GM18498 (cell line): Measurements from ENCODE around the gene KLRC1.
"Not testable (repeated sequence)": the region's sequence is repeated elsewhere in the genome, so short reads cannot be mapped to it uniquely, and the experiment has no call there.

Experiments
- ATAC-seq: cut with Tn5 transposase; IDR thresholded peaks from one replicate; pipeline ENCODE4 v1.9.1; 2021; ENCODE audit warnings: mild to moderate bottlenecking, moderate library complexity; ENCODE audit not compliant: unreplicated experiment

Gene KLRC1

DNA sequence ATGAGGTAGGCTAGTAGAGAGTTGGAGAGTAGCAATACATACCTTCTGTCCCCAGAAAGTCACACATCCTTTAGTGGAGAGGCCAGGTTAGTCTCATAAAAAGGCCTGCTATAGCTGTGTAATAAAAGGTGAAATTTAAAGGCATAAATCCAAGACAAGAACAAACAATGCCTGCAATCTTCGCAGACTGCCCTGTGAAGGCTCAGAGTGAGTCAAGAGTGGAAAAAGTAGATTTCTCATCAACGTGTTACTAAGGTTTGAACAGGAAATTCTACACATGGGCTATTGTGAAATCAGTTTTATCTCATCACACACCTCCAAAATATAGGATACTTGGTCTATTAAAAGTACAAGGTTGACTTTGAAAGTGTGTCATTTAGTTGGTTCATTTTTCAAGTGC is at the start of gene KLRC1:
Gene KLRC1 (minus strand): TSS at position 222 of the 400 bp plus-strand sequence. CDS start 2,221 bp downstream, outside the sequence.
- ATAC-seq = no peak

DNA sequence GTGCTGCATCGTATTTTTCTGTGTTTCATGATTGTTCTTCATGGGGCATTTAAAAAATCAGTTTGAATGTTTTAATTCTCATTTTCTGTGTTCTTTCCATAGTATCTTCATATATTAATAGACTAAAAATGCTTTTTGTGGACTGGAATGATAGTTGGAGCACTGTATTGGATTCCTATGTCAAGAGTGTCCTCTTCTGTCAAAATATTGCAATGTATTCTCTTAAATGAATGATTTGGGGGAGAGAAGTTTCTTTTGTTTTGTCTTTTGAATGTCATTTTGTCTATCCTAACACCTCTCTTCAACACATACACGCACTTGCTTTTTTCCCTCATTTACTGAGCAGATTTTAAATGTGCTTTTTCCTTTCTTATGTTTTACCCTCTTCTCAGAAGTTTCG is 47.9 kb upstream of the KLRC1 start:
- ATAC-seq = no peak

DNA sequence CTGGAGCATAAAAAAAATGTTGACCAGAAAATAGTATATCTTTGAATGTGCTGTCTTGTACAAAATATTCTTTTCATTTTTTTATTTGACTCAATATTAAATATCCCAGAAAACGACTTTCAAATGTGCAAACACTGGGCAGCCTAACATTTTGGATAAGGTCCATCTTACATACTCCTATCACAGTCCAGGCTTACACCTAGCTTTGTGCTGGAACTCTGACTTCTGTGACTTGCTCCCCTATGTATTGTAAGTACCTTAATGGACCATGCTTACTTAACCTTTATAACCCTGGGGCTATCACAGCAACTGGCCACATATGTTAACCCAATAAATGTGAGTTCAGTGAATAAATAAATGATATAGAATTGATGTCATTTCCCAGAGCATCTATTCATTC is 44.9 kb upstream of the KLRC1 start:
- ATAC-seq = no peak

GRCh38 chr12:10497602-10498001 is 44.4 kb upstream of the KLRC1 start:
- ATAC-seq = no peak

DNA sequence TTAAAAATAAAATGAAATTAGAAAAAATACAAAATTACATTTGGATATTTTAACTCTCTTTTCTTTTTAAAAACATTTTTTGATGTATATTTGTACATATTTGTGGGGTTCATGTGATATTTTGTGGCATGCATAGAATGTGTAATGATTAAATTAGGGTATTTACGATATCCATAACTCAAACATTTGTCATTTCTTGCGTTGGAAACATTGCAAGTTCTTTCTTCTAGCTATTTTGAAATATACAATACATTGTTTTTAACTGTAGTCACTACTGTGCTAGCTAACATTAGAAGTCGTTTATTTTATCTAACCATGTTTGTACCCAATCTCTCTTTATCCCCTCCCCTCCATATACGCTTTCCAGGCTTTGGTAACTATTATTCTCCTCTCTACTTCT is 38.6 kb upstream of the KLRC1 start:
- ATAC-seq = no peak

DNA sequence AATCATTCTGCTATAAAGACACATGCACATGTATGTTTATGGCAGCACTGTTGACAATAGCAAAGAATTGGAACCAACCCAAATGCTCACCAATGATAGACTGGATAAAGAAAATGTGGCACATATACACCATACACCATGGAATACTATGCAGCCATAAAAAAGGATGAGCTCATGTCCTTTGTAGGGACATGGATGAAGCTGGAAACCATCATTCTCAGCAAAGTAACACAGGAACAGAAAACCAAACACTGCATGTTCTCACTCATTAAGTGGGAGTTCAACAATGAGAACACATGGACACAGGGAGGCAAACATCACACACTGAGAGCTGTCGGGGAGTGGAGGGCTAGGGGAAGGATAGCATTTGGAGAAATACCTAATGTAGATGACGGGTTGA is 34.2 kb upstream of the KLRC1 start:
- not testable (repeated sequence) for ATAC-seq

DNA sequence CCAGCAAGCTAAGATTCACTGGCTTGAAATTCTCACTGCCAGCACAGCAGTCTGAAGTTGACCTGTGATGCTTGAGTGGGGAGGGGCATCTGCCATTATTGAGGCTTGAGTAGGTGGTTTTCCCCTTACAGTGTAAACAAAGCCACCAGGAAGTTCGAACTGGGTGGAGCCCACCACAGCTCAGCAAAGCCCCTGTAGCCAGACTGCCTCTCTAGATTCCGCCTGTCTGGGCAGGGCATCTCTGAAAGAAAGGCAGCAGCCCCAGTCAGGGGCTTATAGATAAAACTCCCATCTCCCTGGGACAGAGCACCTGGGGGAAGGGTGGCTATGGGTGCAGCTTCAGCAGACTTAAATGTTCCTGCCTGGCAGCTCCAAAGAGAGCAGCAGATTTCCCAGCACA is 28.7 kb upstream of the KLRC1 start:
- not testable (repeated sequence) for ATAC-seq

DNA sequence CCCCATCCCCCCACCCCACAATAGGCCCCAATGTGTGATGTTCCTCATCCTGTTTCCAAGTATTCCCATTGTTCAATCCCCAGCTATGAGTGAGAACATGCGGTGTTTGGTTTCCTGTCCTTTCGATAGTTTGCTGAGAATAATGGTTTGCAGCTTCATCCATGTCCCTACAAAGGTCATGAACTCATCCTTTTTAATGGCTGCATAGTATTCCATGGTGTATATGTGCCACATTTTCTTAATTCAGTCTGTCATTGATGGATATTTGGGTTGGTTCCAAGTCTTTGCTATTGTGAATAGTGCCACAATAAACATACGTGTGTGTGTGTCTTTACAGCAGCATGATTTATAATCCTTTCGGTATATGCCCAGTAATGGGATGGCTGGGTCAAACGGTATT is 19.6 kb upstream of the KLRC1 start:
- not testable (repeated sequence) for ATAC-seq

DNA sequence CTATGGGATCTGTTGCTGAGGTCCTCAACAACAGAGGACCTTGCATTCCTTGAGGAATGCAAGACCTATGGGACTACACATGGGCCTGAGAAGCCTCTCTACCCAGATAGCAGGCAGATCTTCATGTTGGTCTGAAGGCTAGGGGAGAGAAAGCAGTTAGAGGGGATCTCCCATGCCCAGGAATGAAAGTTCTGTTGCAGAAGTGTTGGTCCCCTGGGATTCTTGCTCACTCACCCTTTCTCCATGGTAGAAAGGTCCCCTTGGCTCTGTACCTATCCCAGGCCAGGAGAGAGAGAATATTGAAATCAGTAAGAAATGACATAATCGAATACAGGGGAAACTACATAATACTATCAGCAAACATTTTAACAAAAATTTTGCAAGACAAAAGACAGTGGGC is 16.5 kb upstream of the KLRC1 start:
- no peak for ATAC-seq

GRCh38 chr12:10466311-10466710 is 13.1 kb upstream of the KLRC1 start:
- no peak for ATAC-seq

DNA sequence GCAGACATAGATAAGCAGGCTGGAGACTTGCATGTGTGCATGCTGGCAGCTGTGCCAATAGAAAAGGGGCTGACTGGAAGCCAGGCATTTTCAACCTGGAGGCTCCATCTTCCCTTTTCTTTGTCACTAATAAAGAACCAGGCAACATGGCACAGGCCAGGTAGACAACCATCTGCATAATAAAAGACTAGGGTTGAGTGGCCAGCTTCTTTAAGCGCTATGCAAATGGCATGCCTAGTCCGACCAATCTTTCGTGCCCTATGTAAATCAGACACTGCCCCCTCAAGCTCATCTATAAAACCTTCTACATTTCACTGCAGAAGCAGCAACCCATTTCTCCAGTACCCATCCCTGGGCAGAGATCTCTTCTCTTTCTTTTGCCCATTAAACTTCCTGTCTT is 4.6 kb upstream of the KLRC1 start:
- ATAC-seq = no peak

DNA sequence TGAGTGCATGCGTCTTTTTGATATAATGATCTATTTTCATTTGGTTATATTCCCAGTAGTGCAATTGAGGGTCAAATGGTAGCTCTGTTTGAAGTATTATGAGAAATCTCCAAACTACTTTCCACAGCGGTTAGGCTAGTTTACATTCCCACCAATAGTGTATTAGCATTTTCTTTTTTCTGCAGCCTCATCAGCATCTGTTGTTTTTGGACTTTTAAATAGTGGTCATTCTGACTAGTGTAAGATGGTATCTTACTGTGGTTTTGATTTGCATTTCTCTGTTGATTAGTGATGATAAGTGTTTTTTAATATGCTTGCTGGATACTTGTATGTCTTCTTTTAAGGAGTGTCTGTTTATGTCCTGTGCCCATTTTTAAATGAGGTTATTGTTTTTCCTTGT is 3.7 kb upstream of the KLRC1 start:
- no peak for ATAC-seq

DNA sequence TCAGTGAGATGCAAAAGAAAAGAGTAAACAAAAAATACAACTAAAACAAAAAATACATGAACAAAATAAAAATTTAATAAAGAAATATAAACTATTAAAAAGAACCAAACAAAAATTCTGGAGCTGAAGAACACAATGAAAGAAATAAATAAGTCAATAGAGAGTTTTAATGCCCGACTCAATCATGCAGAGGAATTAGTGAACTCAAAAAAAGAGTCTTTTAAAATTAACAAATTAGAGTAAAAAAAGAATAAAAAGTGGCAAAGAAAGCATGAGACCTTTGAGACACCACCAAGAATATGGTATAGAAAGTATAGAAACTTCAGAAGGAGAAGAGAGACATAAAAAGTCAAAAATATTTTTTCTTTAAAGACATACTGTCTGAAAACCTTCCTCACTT is 2.6 kb upstream of the KLRC1 start:
- ATAC-seq = no peak

DNA sequence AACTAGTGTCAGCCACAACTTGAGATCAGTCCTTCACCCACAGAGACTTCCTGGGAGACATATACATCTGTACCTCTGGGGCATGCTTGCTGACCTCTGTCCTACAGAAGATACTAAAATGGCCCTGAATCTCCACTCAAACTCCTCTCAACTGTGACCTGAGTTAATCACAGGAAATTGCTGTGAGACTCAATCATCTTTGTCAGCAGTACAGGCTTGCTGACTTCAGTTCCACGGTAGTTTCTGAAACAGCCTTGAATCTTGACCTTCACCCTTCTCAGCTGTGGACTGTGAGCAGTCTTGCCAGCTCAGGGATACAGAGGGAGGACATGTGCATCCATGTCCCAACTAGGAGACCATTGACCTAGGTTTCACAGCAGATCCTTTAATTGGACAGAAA is 1.4 kb upstream of the KLRC1 start:
- ATAC-seq = no peak

GRCh38 chr12:10448236-10448635 is 4.9 kb downstream of the KLRC1 start:
- no peak for ATAC-seq

DNA sequence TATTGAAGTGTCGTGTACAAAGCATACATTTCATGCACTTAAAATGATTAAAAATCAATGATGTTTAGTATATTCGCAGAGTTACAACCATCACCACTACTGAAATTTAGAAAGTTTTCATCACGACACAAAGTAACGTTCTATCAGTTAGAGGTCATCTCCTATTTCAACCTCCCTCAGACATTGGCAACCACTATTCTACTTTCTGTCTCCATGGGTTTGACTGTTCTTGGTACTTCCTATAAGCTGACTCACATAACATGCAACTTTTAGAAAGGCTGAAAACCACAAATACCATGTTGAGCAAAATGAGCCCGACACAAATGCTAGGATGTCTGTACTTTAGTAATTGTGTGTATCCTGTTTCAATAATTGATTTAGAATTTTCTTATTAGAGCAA is 7.1 kb downstream of the KLRC1 start:
- not testable (repeated sequence) for ATAC-seq

- not testable (repeated sequence) for ATAC-seq
Observed at GRCh38 chr12:10441144-10441543, 12.0 kb downstream of the KLRC1 start.

DNA sequence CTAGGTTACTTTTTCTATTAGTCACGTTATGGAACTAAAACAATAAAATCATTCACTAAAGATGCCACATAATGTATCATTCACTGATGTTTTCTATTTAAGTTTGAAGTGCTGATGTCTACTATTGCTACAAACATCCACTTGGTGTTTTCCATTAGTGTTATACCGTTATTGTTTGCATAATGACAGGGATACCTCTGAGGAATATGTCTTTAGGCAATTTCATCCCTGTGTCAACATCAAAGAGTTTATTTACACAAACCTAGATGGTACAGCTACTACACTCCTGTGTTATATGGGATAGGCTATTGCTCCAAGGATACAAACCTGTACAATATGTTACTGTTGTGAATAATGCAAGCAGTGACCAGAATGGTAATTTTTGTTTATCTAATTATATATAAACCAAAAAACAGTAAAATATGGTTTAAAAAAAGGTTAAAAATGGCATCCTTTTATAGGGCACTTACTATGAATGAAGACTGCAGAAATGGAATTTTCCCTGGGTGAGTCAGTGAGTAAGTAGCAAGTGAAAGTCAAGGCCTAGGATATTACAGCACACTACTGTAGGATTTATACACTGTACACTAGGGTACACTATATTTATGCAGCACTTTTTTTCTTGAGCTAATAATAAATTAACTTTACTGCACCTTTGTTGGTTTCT is 13.4 kb downstream of the KLRC1 start:
- ATAC-seq = not testable (repeated sequence)

GRCh38 chr12:10437601-10438000 is 15.6 kb downstream of the KLRC1 start:
- ATAC-seq = not testable (repeated sequence)

- not testable (repeated sequence) for ATAC-seq
Observed at GRCh38 chr12:10435816-10436215, 17.4 kb downstream of the KLRC1 start, which contains the start of gene KLRC2. Gene KLRC2 (minus strand): TSS chr12:10436010. CDS start chr12:10435986, 24 bp downstream.

GRCh38 chr12:10430623-10431022 is 22.6 kb downstream of the KLRC1 start:
- not testable (repeated sequence) for ATAC-seq

DNA sequence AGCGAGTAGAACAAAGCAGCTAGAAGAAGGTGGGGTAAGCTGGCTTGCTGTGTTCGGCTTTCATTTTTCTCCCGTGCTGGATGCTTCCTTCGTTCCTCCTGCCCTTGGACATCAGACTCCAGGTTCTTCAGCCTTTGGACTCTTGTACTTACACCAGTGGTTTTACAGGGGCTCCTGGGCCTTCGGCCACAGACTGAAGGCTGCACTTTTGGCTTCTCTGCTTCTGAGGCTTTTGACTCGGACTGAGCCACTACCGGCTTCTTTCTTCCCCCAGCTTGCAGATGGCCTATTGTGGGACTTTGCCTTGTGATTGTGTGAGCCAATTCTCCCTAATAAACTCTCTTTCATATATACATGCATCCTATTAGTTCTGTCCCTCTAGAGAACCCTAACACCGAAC is 27.2 kb downstream of the KLRC1 start:
- ATAC-seq = not testable (repeated sequence)
